ENCODE measurements around the gene GATD1. TPM values are rescaled to one million over a fixed set of nuclear protein-coding genes. Genes with fewer than 3 reads are reported as not detected.
A peak's percentile ranks its signal among the peaks of the same experiment; 100 is the strongest.

Gene GATD1
- total and polyA plus RNA-seq, 2 donors (not counting 1 experiment from before 2014, with no cell fraction given) = 62.4 to 70.0 TPM

GRCh38 chr11:790721-791564 is 13.7 kb upstream of the GATD1 start:
- intact Hi-C loops (cut with micrococcal nuclease) = loop anchor here (10.0 kb wide), 1 partner anchor 336 kb away; the partner anchor contains the start of gene PTDSS2
- peaks cover 54% of the 10 kb centered on the region for H4K20me1 ChIP-seq (ENCODE audit: control insufficient read depth, insufficient read depth, low read length, poor library complexity, severe bottlenecking)
- DNase-seq = no peak
- H3K27ac ChIP-seq (ENCODE audit: low read length in 2 of 2) = no peak overlapping the region
- H3K27ac Mint-ChIP-seq = no peak overlapping the region
- peaks cover 0 to 24% (median 5%) of the 10 kb centered on the region in 4 experiments for H3K27me3 ChIP-seq (replicated peaks in 1 of 4; ENCODE audit: control extremely low read depth in 1 of 4, control insufficient read depth in 3 of 4, insufficient read depth in 4 of 4, low read length in 3 of 4)
- peaks cover 18 to 31% of the 10 kb centered on the region in 2 donors for H3K4me1 ChIP-seq (ENCODE audit: control insufficient read depth in 2 of 2, insufficient read depth in 2 of 2, low read length in 2 of 2)
- no peak overlapping the region for H3K4me3 ChIP-seq (ENCODE audit: control extremely low read depth in 1 of 5, extremely low read depth in 1 of 5, insufficient read depth in 1 of 5, low read depth in 2 of 5, low read length in 4 of 5)
- no peak overlapping the region for H3K4me2 ChIP-seq (replicated peaks; ENCODE audit: low read depth, low read length, poor library complexity, severe bottlenecking)
- no peak for ATAC-seq (ENCODE audit: low read depth)
- peaks cover 0 to 7% of the 10 kb centered on the region in 2 experiments for H3K36me3 ChIP-seq (replicated peaks in 1 of 2; ENCODE audit: control extremely low read depth in 1 of 2, control insufficient read depth in 1 of 2, extremely low read depth in 1 of 2, insufficient read depth in 2 of 2, low read length in 1 of 2)
- no peak overlapping the region for H3K4me3 Mint-ChIP-seq
- no peak for TF ChIP-seq EZH2 (IDR thresholded peaks at IDR 0.05; ENCODE audit: borderline replicate concordance, insufficient read depth, low read depth, low read length, poor library complexity, severe bottlenecking)
- no peak for TF ChIP-seq CTCF (IDR thresholded peaks at IDR 0.05)
- WGBS (ENCODE audit: insufficient coverage) = 91% methylated on average over 14 of the region's 18 CpGs
- no peaks in the 10 kb centered on the region for H3K27me3 Mint-ChIP-seq
- H3K9me3 Mint-ChIP-seq (ENCODE audit: insufficient read depth) = no peaks in the 10 kb centered on the region
- peaks cover 0 to 3% (median 0%) of the 10 kb centered on the region in 3 donors for H3K9me3 ChIP-seq (ENCODE audit: control extremely low read depth in 1 of 3, control insufficient read depth in 2 of 3, insufficient read depth in 1 of 3, low read length in 2 of 3)
- peaks cover 25% of the 10 kb centered on the region for H3K79me2 ChIP-seq (ENCODE audit: control insufficient read depth, insufficient read depth, low read length)
- ChIA-PET POLR2A (interaction anchor here (0.6 kb wide), 1 partner anchor 48 kb away, joined by 5 read pairs; no protein-coding TSS in a partner anchor), CTCF (no interaction called here)
- peaks cover 7% of the 10 kb centered on the region for H3K4me1 Mint-ChIP-seq
- no peak overlapping the region for H2AFZ ChIP-seq (ENCODE audit: insufficient read depth, low read depth, low read length, poor library complexity, severe bottlenecking)
- H3K9ac ChIP-seq (ENCODE audit: low read length) = no peak overlapping the region

DNA sequence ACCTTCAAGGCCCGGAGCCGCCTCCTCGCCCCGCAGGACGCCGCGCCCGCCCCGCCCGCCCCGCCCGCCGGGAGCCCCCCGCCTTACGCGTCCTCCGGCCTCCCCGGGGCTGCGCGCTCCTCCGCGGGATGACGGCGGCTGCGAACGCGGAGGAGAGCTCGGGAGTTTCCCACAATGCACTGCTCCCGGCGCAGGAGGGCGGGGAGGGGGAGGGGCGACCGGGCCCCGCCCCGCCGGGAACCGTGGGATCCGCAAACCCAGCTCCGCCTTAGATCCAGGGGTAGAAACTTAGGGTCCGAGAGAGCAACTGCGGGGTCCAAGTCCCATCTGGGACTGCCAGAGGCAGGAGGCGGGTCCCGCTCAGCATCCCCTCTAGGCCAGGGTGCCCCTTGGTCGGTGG is 12.7 kb upstream of the GATD1 start, which contains the start of gene CEND1:
CEND1 (minus strand) TSS at position 148 of the 400 bp plus-strand sequence. CDS start 1,514 bp downstream, outside the sequence.
- Histone ChIP-seq H3K4me1 (ENCODE audit: control insufficient read depth in 2 of 2, insufficient read depth in 2 of 2, low read length in 2 of 2) (peaks cover 10 to 21% of the 10 kb centered on the region in 2 donors), H3K27ac (ENCODE audit: low read length in 2 of 2) (no peak within 1 kb of the TSS), H3K79me2 (ENCODE audit: control insufficient read depth, insufficient read depth, low read length) (peaks cover 15% of the 10 kb centered on the region), H3K4me3 (ENCODE audit: control extremely low read depth in 1 of 5, extremely low read depth in 1 of 5, insufficient read depth in 1 of 5, low read depth in 2 of 5, low read length in 4 of 5) (no peak within 1 kb of the TSS), H3K4me2 (replicated peaks; ENCODE audit: low read depth, low read length, poor library complexity, severe bottlenecking) (peak within 1 kb of the TSS; percentile 37), H3K27me3 (replicated peaks in 1 of 4; ENCODE audit: control extremely low read depth in 1 of 4, control insufficient read depth in 3 of 4, insufficient read depth in 4 of 4, low read length in 3 of 4) (peaks cover 0 to 24% (median 5%) of the 10 kb centered on the region in 4 experiments), H3K36me3 (replicated peaks in 1 of 2; ENCODE audit: control extremely low read depth in 1 of 2, control insufficient read depth in 1 of 2, extremely low read depth in 1 of 2, insufficient read depth in 2 of 2, low read length in 1 of 2) (peaks cover 0 to 7% of the 10 kb centered on the region in 2 experiments), H2AFZ (ENCODE audit: insufficient read depth, low read depth, low read length, poor library complexity, severe bottlenecking) (no peak within 1 kb of the TSS), H4K20me1 (ENCODE audit: control insufficient read depth, insufficient read depth, low read length, poor library complexity, severe bottlenecking) (peaks cover 44% of the 10 kb centered on the region), H3K9ac (ENCODE audit: low read length) (no peak within 1 kb of the TSS), H3K9me3 (ENCODE audit: control extremely low read depth in 1 of 3, control insufficient read depth in 2 of 3, insufficient read depth in 1 of 3, low read length in 2 of 3) (peaks cover 0 to 3% (median 0%) of the 10 kb centered on the region in 3 donors)
- DNase-seq = peak; percentile 54
- ATAC-seq (ENCODE audit: low read depth) = peak; percentile 62
- Mint-ChIP-seq H3K27me3 (no peaks in the 10 kb centered on the region), H3K4me3 (peak within 1 kb of the TSS; percentile 16), H3K27ac (no peak within 1 kb of the TSS), H3K9me3 (ENCODE audit: insufficient read depth) (no peaks in the 10 kb centered on the region), H3K4me1 (peaks cover 6% of the 10 kb centered on the region)
- 7% methylated on average over 41 of the region's 44 CpGs for WGBS (ENCODE audit: insufficient coverage)
- ChIA-PET POLR2A (no interaction called here), CTCF (no interaction called here)
- TF ChIP-seq EZH2 (IDR thresholded peaks at IDR 0.05; ENCODE audit: borderline replicate concordance, insufficient read depth, low read depth, low read length, poor library complexity, severe bottlenecking) (no peak), CTCF (IDR thresholded peaks at IDR 0.05) (no peak)
- intact Hi-C loops (cut with micrococcal nuclease) = loop anchor here (10.0 kb wide), 1 partner anchor 335 kb away; the partner anchor contains the start of gene PTDSS2
